ENCODE data around the gene CDK2AP2. TPM values are rescaled to one million over a fixed set of nuclear protein-coding genes. Genes with fewer than 3 reads are reported as not detected.
A peak's percentile ranks its signal among the peaks of the same experiment; 100 is the strongest.

CDK2AP2 gene
- total RNA-seq, 1 donor from 2014 or later, result 45.0 TPM

GRCh38 chr11:67504950-67505581 is 2.9 kb downstream of the CDK2AP2 start, which contains the start of gene PITPNM1:
Gene PITPNM1 (minus strand): TSS chr11:67505363. CDS start chr11:67504180, 1,183 bp downstream.
- peaks cover 40% of the 10 kb centered on the region for H3K4me1 ChIP-seq (ENCODE audit: insufficient read depth, low read length)
- peak within 1 kb of the TSS; percentile 87 for H3K4me2 ChIP-seq (ENCODE audit: low read length)
- H3K4me3 ChIP-seq (ENCODE audit: insufficient read depth, low read depth, low read length), result peak within 1 kb of the TSS; percentile 78
- Mint-ChIP-seq H3K9me3 (ENCODE audit: unreplicated experiment) (no peaks in the 10 kb centered on the region), H3K4me1 (ENCODE audit: low read depth, unreplicated experiment) (peaks cover 11% of the 10 kb centered on the region), H3K27ac (ENCODE audit: unreplicated experiment) (peak within 1 kb of the TSS; percentile 89), H3K27me3 (ENCODE audit: low read depth, unreplicated experiment) (peaks cover 3% of the 10 kb centered on the region), H3K4me3 (ENCODE audit: unreplicated experiment) (peak within 1 kb of the TSS; percentile 91), H3K36me3 (ENCODE audit: low read depth, unreplicated experiment) (peaks cover 11% of the 10 kb centered on the region)
- TF ChIP-seq EZH2 (IDR thresholded peaks at IDR 0.05; ENCODE audit: insufficient read depth, low read length), result no peak
- no peak for TF ChIP-seq CTCF (IDR thresholded peaks at IDR 0.05; ENCODE audit: insufficient read depth, low read depth, low read length)
- peaks cover 32% of the 10 kb centered on the region for H3K79me2 ChIP-seq (ENCODE audit: insufficient read depth, low read length)
- peak within 1 kb of the TSS; percentile 65 for H3K27ac ChIP-seq (ENCODE audit: low read depth, low read length)
- H3K9ac ChIP-seq (ENCODE audit: low read length), result peak within 1 kb of the TSS; percentile 94
- no peaks in the 10 kb centered on the region for H3K9me3 ChIP-seq (ENCODE audit: insufficient read depth, low read depth, low read length)
- DNase-seq (ENCODE audit: low read depth) (peak; percentile 6), FAIRE-seq (no peak)
- peaks cover 46% of the 10 kb centered on the region for H4K20me1 ChIP-seq (ENCODE audit: insufficient read depth, low read length)
- H3K27me3 ChIP-seq (ENCODE audit: insufficient read depth, low read length), result no peaks in the 10 kb centered on the region
- H3K36me3 ChIP-seq (ENCODE audit: insufficient read depth, low read length), result peaks cover 2% of the 10 kb centered on the region
- H2AFZ ChIP-seq (ENCODE audit: low read depth, low read length), result peak within 1 kb of the TSS; percentile 49

DNA sequence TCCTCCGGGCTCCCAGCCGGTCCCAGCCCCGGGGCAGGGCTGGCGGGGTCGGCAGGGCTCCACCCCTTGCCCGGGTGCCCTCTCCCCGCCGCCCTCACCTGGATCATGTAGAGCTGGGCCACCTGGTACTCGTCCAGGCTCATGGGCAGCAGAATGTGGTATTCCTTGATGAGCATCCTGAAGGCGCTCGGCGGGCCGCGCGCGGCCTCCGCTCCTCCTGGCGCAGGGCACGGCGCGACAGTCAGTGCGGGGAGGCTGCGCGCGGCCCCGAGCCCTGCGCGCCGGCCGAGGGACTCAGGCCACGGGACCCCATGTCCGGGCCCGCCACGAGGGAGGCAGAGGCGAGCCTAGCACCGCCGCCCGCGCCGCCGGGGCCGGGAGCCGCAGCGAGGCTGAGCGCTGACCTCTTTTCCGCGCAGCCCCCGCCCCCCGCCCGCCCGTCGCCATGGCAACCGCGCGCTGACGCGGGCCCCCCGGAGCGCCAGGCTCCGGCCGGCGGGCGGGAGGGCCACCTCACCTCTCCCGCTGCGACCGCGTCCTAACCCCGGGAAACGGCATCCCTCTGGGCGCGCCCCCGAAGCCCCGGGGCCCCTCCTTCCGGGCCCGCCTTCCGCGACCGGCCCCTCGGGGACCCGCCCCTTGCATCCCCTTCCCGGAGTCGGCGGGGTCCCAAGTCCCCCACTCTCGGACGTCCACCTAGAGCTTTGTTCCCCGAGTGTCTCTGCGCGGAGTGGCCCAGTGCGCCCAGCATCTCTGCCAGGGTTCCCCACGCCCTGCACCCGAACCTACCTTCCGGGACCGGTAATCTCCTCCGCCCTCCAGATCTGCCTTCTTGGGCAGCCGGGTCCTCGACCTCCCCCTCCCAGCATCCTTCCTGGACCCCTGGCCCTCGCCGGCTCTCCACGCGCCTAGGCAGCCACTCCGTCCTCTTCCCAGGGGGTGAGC is 3.7 kb downstream of the CDK2AP2 start:
- Histone ChIP-seq H3K27ac (ENCODE audit: low read depth, low read length) (peak overlapping the region; percentile 65), H3K4me3 (ENCODE audit: insufficient read depth, low read depth, low read length) (peak overlapping the region; percentile 78), H3K4me1 (ENCODE audit: insufficient read depth, low read length) (peaks cover 40% of the 10 kb centered on the region), H3K79me2 (ENCODE audit: insufficient read depth, low read length) (peaks cover 32% of the 10 kb centered on the region), H2AFZ (ENCODE audit: low read depth, low read length) (peak overlapping the region; percentile 49), H3K36me3 (ENCODE audit: insufficient read depth, low read length) (peaks cover 2% of the 10 kb centered on the region), H3K9me3 (ENCODE audit: insufficient read depth, low read depth, low read length) (no peaks in the 10 kb centered on the region), H3K9ac (ENCODE audit: low read length) (peak overlapping the region; percentile 85), H3K4me2 (ENCODE audit: low read length) (peak overlapping the region; percentile 87), H4K20me1 (ENCODE audit: insufficient read depth, low read length) (peaks cover 46% of the 10 kb centered on the region), H3K27me3 (ENCODE audit: insufficient read depth, low read length) (no peaks in the 10 kb centered on the region)
- TF ChIP-seq CTCF (IDR thresholded peaks at IDR 0.05; ENCODE audit: insufficient read depth, low read depth, low read length) (no peak), EZH2 (IDR thresholded peaks at IDR 0.05; ENCODE audit: insufficient read depth, low read length) (no peak)
- H3K27ac Mint-ChIP-seq (ENCODE audit: unreplicated experiment), result peak overlapping the region; percentile 89
- DNase-seq (ENCODE audit: low read depth) (no peak), FAIRE-seq (no peak)
- H3K4me1 Mint-ChIP-seq (ENCODE audit: low read depth, unreplicated experiment), result peaks cover 8% of the 10 kb centered on the region
- no peaks in the 10 kb centered on the region for H3K27me3 Mint-ChIP-seq (ENCODE audit: low read depth, unreplicated experiment)
- H3K9me3 Mint-ChIP-seq (ENCODE audit: unreplicated experiment), result no peaks in the 10 kb centered on the region
- peak overlapping the region; percentile 91 for H3K4me3 Mint-ChIP-seq (ENCODE audit: unreplicated experiment)
- H3K36me3 Mint-ChIP-seq (ENCODE audit: low read depth, unreplicated experiment), result peaks cover 14% of the 10 kb centered on the region

Measured in astrocyte (in vitro differentiated cells and primary cell).